Memory B cell (primary cell): ENCODE results near the gene MCEE.
A peak's percentile ranks its signal among the peaks of the same experiment; 100 is the strongest.

Experiments
- ATAC-seq: fragments of 150-1000 bp; cut with Tn5 transposase; 2 replicates; pipeline ENCODE4 v1.10.0; 2021; ENCODE audit warnings: low read depth, mild to moderate bottlenecking, moderate library complexity
- DNase-seq, 2 donors: peaks; one replicate each; pipeline ENCODE4 v3.0.0; 2022; ENCODE audit warnings: low spot score in 2 of 2
- H3K27ac Mint-ChIP-seq: one replicate; pipeline ENCODE4 v1.8.0; 2022; ENCODE audit warnings: mild to moderate bottlenecking, moderate library complexity, mixed read lengths
- H3K27me3 Mint-ChIP-seq: one replicate; pipeline ENCODE4 v1.8.0; 2022; ENCODE audit warnings: mixed read lengths
- H3K36me3 Mint-ChIP-seq: one replicate; pipeline ENCODE4 v1.8.0; 2022; ENCODE audit warnings: mild to moderate bottlenecking, mixed read lengths
- H3K4me1 Mint-ChIP-seq: one replicate; pipeline ENCODE4 v1.8.0; 2022; ENCODE audit warnings: mixed read lengths
- H3K4me3 Mint-ChIP-seq: one replicate; pipeline ENCODE4 v1.8.0; 2022; ENCODE audit warnings: mild to moderate bottlenecking, moderate library complexity, mixed read lengths
- H3K9me3 Mint-ChIP-seq: one replicate; pipeline ENCODE4 v1.8.0; 2022; ENCODE audit warnings: mixed read lengths

Gene MCEE

DNA sequence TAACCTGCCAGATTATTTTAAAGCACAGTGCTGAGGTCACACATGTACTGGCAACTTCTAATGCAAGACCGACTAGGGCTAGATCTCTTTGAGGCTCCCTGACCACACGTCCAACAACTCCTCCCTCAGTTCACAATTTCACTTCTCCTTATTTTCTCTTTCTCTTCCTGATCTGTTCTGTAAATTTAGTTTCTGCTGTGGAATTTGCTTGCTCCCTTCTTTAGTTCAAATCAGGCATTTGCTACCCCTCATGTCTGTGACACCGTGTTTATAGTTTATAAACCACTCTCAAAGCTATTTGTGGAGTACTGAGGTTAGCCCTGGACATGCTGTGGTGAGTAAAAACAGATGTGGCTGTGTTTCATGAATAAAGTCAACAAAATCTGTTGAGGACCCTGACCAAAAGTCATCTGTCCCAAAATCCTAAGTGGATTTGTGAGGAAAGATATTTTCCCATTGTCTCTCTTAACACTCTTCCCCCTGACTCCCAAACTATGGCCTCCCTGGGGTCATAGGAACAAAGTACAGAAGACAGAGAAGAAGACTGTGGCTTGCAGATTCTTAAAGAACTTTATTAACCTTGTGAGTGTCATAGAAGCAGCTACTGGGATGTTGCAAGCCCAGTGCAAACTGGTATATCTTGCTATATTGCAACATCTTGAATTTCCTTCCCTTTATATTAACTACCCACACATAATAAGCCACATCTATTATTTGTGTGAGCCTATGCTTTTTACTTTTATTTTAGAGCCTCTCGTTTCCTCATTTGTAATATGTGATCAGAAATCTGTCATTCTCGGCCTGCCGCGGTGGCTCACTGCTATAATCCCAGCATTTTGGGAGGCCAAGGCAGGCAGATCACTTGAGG is 65.0 kb downstream of the MCEE start:
- peak; percentile 10 for ATAC-seq
- H3K27ac Mint-ChIP-seq, result peak overlapping the region; percentile 90
- peaks cover 39% of the 10 kb centered on the region for H3K4me1 Mint-ChIP-seq
- H3K4me3 Mint-ChIP-seq, result peak overlapping the region; percentile 64
- no peak for DNase-seq
- no peaks in the 10 kb centered on the region for H3K9me3 Mint-ChIP-seq
- no peaks in the 10 kb centered on the region for H3K27me3 Mint-ChIP-seq
- peaks cover 2% of the 10 kb centered on the region for H3K36me3 Mint-ChIP-seq

GRCh38 chr2:71064110-71064611 is 65.9 kb downstream of the MCEE start:
- H3K27me3 Mint-ChIP-seq, result no peaks in the 10 kb centered on the region

GRCh38 chr2:71063216-71063615 is 66.8 kb downstream of the MCEE start:
- no peaks in the 10 kb centered on the region for H3K36me3 Mint-ChIP-seq
- H3K9me3 Mint-ChIP-seq, result no peaks in the 10 kb centered on the region
- no peaks in the 10 kb centered on the region for H3K27me3 Mint-ChIP-seq
- H3K4me1 Mint-ChIP-seq, result peaks cover 30% of the 10 kb centered on the region
- ATAC-seq (no peak), DNase-seq (no peak)
- no peak overlapping the region for H3K4me3 Mint-ChIP-seq
- H3K27ac Mint-ChIP-seq, result peak overlapping the region; percentile 90

More at GRCh38 chr2:71064110-71064611, 65.9 kb downstream of the MCEE start:
- ATAC-seq, result no peak
- H3K4me3 Mint-ChIP-seq, result no peak overlapping the region
- H3K36me3 Mint-ChIP-seq, result no peaks in the 10 kb centered on the region
- H3K4me1 Mint-ChIP-seq, result peaks cover 32% of the 10 kb centered on the region
- no peaks in the 10 kb centered on the region for H3K9me3 Mint-ChIP-seq
- no peak for DNase-seq
- H3K27ac Mint-ChIP-seq, result peak overlapping the region; percentile 90

DNA sequence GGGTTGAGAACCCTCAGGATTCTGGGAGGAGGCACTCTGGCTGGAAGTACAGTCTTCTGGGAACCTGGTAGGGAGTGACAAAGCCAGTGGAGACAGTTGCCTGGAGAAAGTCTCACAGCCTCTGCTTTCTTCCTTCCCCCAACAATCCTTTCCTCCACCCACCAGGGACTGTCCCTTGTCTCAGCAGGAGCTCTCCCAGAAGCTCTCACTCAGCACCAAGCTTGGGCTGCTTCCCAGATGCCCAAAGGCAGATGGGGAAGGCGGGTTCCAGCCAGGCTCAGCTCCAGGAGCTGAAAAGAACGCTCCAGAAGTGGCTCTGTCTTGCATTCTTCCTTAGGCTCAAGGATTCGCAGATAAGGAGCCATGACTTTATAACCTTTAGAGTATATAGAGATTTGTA is 69.2 kb downstream of the MCEE start:
- ATAC-seq (no peak), DNase-seq (no peak)
- Mint-ChIP-seq H3K27ac (no peak overlapping the region), H3K4me1 (peaks cover 29% of the 10 kb centered on the region), H3K9me3 (no peaks in the 10 kb centered on the region), H3K4me3 (no peak overlapping the region), H3K36me3 (no peaks in the 10 kb centered on the region), H3K27me3 (no peaks in the 10 kb centered on the region)

DNA sequence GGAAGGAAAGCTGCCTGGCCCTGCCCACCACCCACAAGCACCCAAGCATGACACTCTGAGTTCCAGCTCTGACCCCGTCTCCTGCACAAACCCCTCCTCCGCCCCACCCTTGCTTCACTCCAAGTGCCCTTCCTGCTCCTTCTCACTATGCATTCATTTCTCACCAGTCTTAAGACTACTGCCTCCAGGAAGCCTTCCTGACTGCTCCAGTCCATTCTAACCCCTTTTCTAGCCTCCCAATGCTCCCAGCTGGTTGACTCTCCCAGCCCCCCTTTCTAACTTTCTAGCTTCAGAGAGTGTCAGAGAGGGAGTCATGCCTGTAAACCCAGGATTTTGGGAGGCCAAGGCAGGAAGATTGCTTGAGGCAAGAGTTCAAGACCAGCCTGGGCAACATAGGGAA is 69.8 kb downstream of the MCEE start:
- Mint-ChIP-seq H3K27me3 (no peaks in the 10 kb centered on the region), H3K4me1 (peaks cover 23% of the 10 kb centered on the region), H3K27ac (no peak overlapping the region), H3K9me3 (no peaks in the 10 kb centered on the region), H3K4me3 (no peak overlapping the region), H3K36me3 (no peaks in the 10 kb centered on the region)
- DNase-seq (no peak), ATAC-seq (no peak)
